Activated T-cell treated with anti-CD3 and anti-CD28 coated beads for 48 hours (primary cell): ENCODE data around the gene ATG10.

Experiments used
- DNase-seq: peaks from one replicate; pipeline ENCODE4 v3.0.0-alpha.2; 2020; ENCODE audit warnings: low read depth

Gene ATG10

GRCh38 chr5:82276800-82277612, 305.2 kb downstream of the ATG10 start:
- no peak for DNase-seq

- DNase-seq = no peak
Observed at GRCh38 chr5:82277613-82277986, 305.8 kb downstream of the ATG10 start.

DNA sequence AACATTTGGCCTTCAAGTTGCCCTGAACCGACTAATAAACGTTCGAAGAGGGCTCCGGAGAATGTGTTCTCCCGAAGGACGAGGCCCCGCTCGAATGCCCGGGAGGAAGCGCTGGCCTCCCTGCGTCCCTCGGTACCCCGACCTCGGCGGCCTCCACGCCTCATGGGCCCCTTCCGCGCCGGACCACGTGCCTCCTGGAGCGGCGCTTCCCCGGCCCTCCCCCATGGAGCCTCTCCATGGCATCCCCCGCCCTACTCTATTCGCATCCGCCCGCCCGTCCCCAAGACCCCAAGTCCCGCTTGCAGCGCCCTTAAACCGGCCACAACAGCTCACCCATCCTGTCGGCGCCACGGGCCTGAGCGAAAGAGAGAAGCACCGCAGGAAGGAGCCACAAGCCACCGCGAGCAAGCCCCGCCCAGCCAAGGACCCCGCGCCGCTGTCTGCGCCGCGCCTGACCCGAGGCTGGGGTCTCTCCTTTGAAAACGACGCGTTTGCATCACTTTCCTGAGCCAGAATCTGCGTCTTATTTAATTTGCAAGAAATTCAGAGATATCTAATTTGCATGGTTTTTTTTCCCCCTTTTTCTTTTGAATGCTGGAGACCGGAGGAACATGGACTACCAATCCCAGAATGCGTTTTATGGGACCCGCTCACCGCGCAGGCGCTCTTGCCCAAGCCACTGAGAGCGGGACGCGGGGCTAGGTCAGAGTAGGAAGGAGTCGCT, 306.3 kb downstream of the ATG10 start, which contains the start of gene RPS23:
TSS of gene RPS23 (minus strand) at position 368 of the 724 bp plus-strand sequence. CDS start at position 337, 31 bp downstream.
- DNase-seq = peak; percentile 83

- DNase-seq = no peak
Observed at GRCh38 chr5:82278711-82279370, 307.0 kb downstream of the ATG10 start.

GRCh38 chr5:82283893-82284292, 312.1 kb downstream of the ATG10 start:
- DNase-seq = no peak

GRCh38 chr5:82285206-82285605, 313.4 kb downstream of the ATG10 start:
- no peak for DNase-seq

GRCh38 chr5:82287625-82288024, 315.8 kb downstream of the ATG10 start:
- no peak for DNase-seq

- no peak for DNase-seq
Observed at GRCh38 chr5:82290005-82290404, 318.2 kb downstream of the ATG10 start.

DNA sequence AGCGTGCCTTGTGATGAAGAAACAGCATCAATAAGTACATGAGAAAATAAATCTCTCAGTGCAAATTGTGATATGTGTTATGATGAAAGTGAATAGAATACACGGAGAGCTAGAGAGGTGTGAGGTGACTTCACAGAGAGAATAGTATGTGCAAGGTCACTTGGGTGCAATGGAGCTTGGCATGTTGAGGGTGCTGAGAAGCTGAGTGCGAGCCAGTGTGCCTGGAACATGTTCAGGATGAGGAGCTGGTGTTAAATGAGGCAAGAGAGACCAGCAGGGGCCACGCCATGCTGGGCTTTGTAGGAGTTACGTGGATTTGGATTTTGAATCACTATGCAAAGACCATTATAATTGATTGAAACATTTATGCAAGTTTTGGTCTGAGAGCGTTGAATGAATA, 319.1 kb downstream of the ATG10 start:
- DNase-seq = no peak

- no peak for DNase-seq
Observed at GRCh38 chr5:82291420-82291819, 319.6 kb downstream of the ATG10 start.

- no peak for DNase-seq
Observed at GRCh38 chr5:82295144-82295543, 323.3 kb downstream of the ATG10 start.

GRCh38 chr5:82295959-82296531, 324.2 kb downstream of the ATG10 start:
- DNase-seq = no peak

GRCh38 chr5:82296929-82297328, 325.1 kb downstream of the ATG10 start:
- no peak for DNase-seq

DNA sequence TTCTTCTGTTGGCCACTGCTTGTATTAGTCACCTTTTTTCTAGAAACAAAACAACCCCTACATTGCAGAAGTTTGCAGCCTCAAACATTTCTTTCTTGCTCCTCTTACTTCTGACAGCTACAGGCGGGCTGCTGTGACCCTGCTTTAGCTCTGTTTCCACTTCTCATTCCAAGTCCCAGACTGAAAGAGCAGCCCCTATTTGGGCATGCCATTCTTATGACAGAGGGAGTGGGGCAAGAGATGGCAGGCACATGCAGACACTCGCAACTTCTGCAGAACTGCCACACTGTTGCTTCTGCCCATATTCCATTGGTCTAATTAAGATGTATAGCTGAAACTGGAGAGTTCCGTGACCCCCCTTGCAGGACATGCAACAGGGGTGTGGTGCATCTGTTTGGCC, 325.9 kb downstream of the ATG10 start:
- DNase-seq = no peak

DNA sequence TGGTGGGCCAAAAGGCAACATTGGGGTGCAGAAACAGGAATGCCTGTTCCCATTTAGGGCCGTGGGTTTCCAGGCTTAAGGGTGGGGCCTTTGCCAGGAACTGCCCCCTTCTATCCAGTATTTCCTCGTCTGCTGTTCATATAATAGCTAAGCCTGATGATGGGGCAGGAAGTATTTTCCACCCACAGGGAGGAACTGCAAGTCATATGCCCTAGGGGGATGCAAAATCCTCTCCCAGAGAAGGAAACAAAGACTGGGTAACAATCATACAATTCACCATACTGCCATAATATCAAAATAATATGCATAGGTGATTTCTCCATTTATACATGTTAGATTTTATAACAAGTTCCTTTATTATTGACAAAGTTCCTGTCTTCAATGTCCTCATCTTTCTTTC, 326.8 kb downstream of the ATG10 start:
- no peak for DNase-seq

- DNase-seq = no peak
Observed at GRCh38 chr5:82301190-82301589, 329.4 kb downstream of the ATG10 start.
